Fibroblast of lung (primary cell): ENCODE data around the gene PILRB.

Source experiments
- EZH2 ChIP-seq: IDR thresholded peaks from 2 replicates; pipeline ENCODE4 v1.5.1; 2012; ENCODE audit warnings: low read length, control low read depth, mild to moderate bottlenecking; ENCODE audit errors: missing control alignments
- TF ChIP-seq, protein P1 (sequence below), 2 donors: IDR thresholded peaks in 1 of 2; conservative IDR thresholded peaks in 1 of 2; 1 replicate in 1 of 2; 2 replicates in 1 of 2; pipeline ENCODE4 v1.5.1; 2011 to 2012; ENCODE audit warnings: low read length in 2 of 2, control low read depth in 1 of 2, inconsistent platforms in 1 of 2, low read depth in 1 of 2, mild to moderate bottlenecking in 1 of 2

DNA sequence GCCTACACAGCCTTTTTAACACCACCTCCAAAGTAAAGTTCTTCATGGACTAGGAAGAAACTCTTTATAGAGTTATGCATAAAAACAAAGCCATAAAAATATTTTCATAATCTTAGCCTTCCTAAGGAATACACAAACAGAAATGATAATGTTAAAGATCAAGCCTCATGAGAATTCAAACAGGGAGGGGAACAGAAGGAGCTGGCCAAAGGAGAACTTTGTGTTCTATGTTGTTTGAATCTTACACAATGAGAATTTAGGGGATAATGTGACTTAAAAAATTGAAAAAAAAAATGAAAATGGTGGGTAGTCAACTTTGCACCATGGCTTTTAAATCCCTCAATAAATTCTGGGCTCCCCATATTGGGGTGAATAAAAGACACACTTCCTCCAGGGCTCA, 9.1 kb upstream of the PILRB start:
- TF ChIP-seq, protein P1, sequence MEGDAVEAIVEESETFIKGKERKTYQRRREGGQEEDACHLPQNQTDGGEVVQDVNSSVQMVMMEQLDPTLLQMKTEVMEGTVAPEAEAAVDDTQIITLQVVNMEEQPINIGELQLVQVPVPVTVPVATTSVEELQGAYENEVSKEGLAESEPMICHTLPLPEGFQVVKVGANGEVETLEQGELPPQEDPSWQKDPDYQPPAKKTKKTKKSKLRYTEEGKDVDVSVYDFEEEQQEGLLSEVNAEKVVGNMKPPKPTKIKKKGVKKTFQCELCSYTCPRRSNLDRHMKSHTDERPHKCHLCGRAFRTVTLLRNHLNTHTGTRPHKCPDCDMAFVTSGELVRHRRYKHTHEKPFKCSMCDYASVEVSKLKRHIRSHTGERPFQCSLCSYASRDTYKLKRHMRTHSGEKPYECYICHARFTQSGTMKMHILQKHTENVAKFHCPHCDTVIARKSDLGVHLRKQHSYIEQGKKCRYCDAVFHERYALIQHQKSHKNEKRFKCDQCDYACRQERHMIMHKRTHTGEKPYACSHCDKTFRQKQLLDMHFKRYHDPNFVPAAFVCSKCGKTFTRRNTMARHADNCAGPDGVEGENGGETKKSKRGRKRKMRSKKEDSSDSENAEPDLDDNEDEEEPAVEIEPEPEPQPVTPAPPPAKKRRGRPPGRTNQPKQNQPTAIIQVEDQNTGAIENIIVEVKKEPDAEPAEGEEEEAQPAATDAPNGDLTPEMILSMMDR (conservative IDR thresholded peaks at IDR 0.05 in 1 of 2, IDR thresholded peaks at IDR 0.05 in 1 of 2; ENCODE audit: low read depth in 1 of 2, low read length in 2 of 2), result no peak
- TF ChIP-seq EZH2, result no peak
